Measurements from ENCODE around the gene ADIG.

Gene ADIG

GRCh38 chr20:38566036-38566598, 14.9 kb upstream of the ADIG start:
- in situ Hi-C loops (cut with MboI; ENCODE audit: low pct_unique_long_range_greater_than_20kb, low sequenced_read_pairs, unreplicated experiment): no loop called here
- TF ChIP-seq CTCF (IDR thresholded peaks at IDR 0.05; ENCODE audit: extremely low read depth, insufficient read depth, missing control alignments): no peak
- DNase-seq (ENCODE audit: low spot score): no peak

GRCh38 chr20:38569747-38570525, 11.1 kb upstream of the ADIG start:
- in situ Hi-C loops (cut with MboI; ENCODE audit: low pct_unique_long_range_greater_than_20kb, low sequenced_read_pairs, unreplicated experiment): no loop called here
- no peak for DNase-seq (ENCODE audit: low spot score)

GRCh38 chr20:38573413-38573812, 7.6 kb upstream of the ADIG start:
- DNase-seq (ENCODE audit: low spot score): no peak
- no peak for TF ChIP-seq CTCF (IDR thresholded peaks at IDR 0.05; ENCODE audit: extremely low read depth, insufficient read depth, missing control alignments)
- in situ Hi-C loops (cut with MboI; ENCODE audit: low pct_unique_long_range_greater_than_20kb, low sequenced_read_pairs, unreplicated experiment): no loop called here

More at GRCh38 chr20:38569747-38570525, 11.1 kb upstream of the ADIG start:
- no peak for TF ChIP-seq CTCF (IDR thresholded peaks at IDR 0.05; ENCODE audit: extremely low read depth, insufficient read depth, missing control alignments)

- in situ Hi-C loops (cut with MboI; ENCODE audit: low pct_unique_long_range_greater_than_20kb, low sequenced_read_pairs, unreplicated experiment): no loop called here
- no peak for TF ChIP-seq CTCF (IDR thresholded peaks at IDR 0.05; ENCODE audit: extremely low read depth, insufficient read depth, missing control alignments)
- DNase-seq (ENCODE audit: low spot score): no peak
These were observed 1.6 kb upstream of the ADIG start for GRCh38 chr20:38579219-38579910.

- in situ Hi-C loops (cut with MboI; ENCODE audit: low pct_unique_long_range_greater_than_20kb, low sequenced_read_pairs, unreplicated experiment): no loop called here
- TF ChIP-seq CTCF (IDR thresholded peaks at IDR 0.05; ENCODE audit: extremely low read depth, insufficient read depth, missing control alignments): no peak
- no peak for DNase-seq (ENCODE audit: low spot score)
These were observed 1.1 kb upstream of the ADIG start for GRCh38 chr20:38579921-38580320.

- no peak for DNase-seq (ENCODE audit: low spot score)
- in situ Hi-C loops (cut with MboI; ENCODE audit: low pct_unique_long_range_greater_than_20kb, low sequenced_read_pairs, unreplicated experiment): no loop called here
- no peak for TF ChIP-seq CTCF (IDR thresholded peaks at IDR 0.05; ENCODE audit: extremely low read depth, insufficient read depth, missing control alignments)
These were observed 897 bp downstream of the ADIG start for GRCh38 chr20:38581830-38582358.

Measured in GM13977 (cell line).